ENCODE measurements around the gene BCAS3.

Gene BCAS3

DNA sequence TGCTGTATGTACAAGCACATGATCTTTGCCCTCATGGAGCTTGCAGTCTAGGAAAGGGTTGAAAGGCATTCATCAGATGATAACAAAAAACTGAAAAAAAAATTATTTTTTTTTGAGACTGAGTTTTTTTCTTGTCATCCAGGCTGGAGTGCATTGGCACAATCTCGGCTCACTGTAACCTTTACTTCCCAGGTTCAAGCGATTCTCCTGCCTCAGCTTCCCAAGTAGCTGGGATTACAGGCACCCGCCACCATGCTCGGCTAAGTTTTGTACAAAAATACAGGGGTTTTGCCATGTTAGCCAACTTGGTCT, 38.7 kb upstream of the BCAS3 start:
- no peaks in the 10 kb centered on the region for H3K27me3 ChIP-seq (ENCODE audit: control insufficient read depth, low read length)

DNA sequence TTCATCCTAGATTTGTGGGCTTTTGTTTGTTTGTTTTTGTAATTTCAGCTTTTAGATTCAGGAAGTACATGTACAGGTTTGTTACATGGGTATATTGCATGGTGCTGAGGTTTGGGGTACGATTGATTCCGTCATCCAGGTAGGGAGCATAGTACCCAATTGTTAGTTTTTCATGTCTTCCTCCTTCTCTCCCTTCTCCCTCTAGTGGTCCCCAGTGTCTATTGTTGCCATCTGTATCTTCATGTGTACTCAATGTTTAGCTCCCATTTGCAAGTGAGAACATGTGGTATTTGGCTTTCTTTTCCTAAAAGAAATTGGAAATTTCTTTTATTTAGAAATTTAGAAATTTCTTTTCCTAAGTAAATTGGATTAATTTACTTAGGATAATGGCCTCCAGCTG, 37.1 kb upstream of the BCAS3 start:
- H3K36me3 ChIP-seq (ENCODE audit: control insufficient read depth, low read length), result peaks cover 28% of the 10 kb centered on the region
- no peak overlapping the region for H3K4me3 ChIP-seq (ENCODE audit: low read length)
- H3F3A ChIP-seq (ENCODE audit: control insufficient read depth, insufficient read depth), result peaks cover 11% of the 10 kb centered on the region
- no peak overlapping the region for H3K27ac ChIP-seq (ENCODE audit: low read depth, low read length)
- 0 out of 2 replicates have a peak, but pooled peaks cover 5% of the 10 kb centered on the region for H3K4me1 ChIP-seq (ENCODE audit: control insufficient read depth, low read length)
- peaks cover 4% of the 10 kb centered on the region; the same call in 1 of the 2 replicates for H4K20me1 ChIP-seq (ENCODE audit: control insufficient read depth, insufficient read depth, low read depth, low read length)
- H3K4me2 ChIP-seq (ENCODE audit: low read length), result no peak overlapping the region
- H3K79me2 ChIP-seq (ENCODE audit: control insufficient read depth, low read length), result peaks cover 32% of the 10 kb centered on the region
- TF ChIP-seq, protein P1, sequence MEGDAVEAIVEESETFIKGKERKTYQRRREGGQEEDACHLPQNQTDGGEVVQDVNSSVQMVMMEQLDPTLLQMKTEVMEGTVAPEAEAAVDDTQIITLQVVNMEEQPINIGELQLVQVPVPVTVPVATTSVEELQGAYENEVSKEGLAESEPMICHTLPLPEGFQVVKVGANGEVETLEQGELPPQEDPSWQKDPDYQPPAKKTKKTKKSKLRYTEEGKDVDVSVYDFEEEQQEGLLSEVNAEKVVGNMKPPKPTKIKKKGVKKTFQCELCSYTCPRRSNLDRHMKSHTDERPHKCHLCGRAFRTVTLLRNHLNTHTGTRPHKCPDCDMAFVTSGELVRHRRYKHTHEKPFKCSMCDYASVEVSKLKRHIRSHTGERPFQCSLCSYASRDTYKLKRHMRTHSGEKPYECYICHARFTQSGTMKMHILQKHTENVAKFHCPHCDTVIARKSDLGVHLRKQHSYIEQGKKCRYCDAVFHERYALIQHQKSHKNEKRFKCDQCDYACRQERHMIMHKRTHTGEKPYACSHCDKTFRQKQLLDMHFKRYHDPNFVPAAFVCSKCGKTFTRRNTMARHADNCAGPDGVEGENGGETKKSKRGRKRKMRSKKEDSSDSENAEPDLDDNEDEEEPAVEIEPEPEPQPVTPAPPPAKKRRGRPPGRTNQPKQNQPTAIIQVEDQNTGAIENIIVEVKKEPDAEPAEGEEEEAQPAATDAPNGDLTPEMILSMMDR (IDR thresholded peaks at IDR 0.05; ENCODE audit: low read depth, low read length, poor library complexity, severe bottlenecking), result no peak
- TF ChIP-seq EZH2phosphoT487 (IDR thresholded peaks at IDR 0.05; ENCODE audit: borderline replicate concordance, low read length), result no peak
- no peaks in the 10 kb centered on the region for H3K27me3 ChIP-seq (ENCODE audit: control insufficient read depth, low read length)
- no peaks in the 10 kb centered on the region for H3K9me3 ChIP-seq (ENCODE audit: control insufficient read depth, insufficient read depth, low read length)
- no peaks in the 10 kb centered on the region for H3K9me2 ChIP-seq (replicated peaks; ENCODE audit: control insufficient read depth, low read length)

More for the DNA sequence above, 38.7 kb upstream of the BCAS3 start:
- Histone ChIP-seq H4K20me1 (ENCODE audit: control insufficient read depth, insufficient read depth, low read depth, low read length) (peaks cover 4% of the 10 kb centered on the region; the same call in 1 of the 2 replicates), H3F3A (ENCODE audit: control insufficient read depth, insufficient read depth) (peaks cover 11% of the 10 kb centered on the region), H3K4me1 (ENCODE audit: control insufficient read depth, low read length) (peaks cover 8% of the 10 kb centered on the region), H3K9me2 (replicated peaks; ENCODE audit: control insufficient read depth, low read length) (no peaks in the 10 kb centered on the region), H3K27ac (ENCODE audit: low read depth, low read length) (no peak overlapping the region), H3K4me3 (ENCODE audit: low read length) (no peak overlapping the region), H3K36me3 (ENCODE audit: control insufficient read depth, low read length) (peaks cover 34% of the 10 kb centered on the region), H3K9me3 (ENCODE audit: control insufficient read depth, insufficient read depth, low read length) (no peaks in the 10 kb centered on the region), H3K4me2 (ENCODE audit: low read length) (no peak overlapping the region), H3K79me2 (ENCODE audit: control insufficient read depth, low read length) (peaks cover 33% of the 10 kb centered on the region)
- TF ChIP-seq, protein P1 (IDR thresholded peaks at IDR 0.05; ENCODE audit: low read depth, low read length, poor library complexity, severe bottlenecking), result no peak
- TF ChIP-seq EZH2phosphoT487 (IDR thresholded peaks at IDR 0.05; ENCODE audit: borderline replicate concordance, low read length), result no peak

GRCh38 chr17:60641126-60641525, 36.5 kb upstream of the BCAS3 start:
- Histone ChIP-seq H3K4me2 (ENCODE audit: low read length) (no peak overlapping the region), H3K27me3 (ENCODE audit: control insufficient read depth, low read length) (no peaks in the 10 kb centered on the region), H3F3A (ENCODE audit: control insufficient read depth, insufficient read depth) (peaks cover 11% of the 10 kb centered on the region), H3K79me2 (ENCODE audit: control insufficient read depth, low read length) (peaks cover 32% of the 10 kb centered on the region), H3K36me3 (ENCODE audit: control insufficient read depth, low read length) (peaks cover 25% of the 10 kb centered on the region), H3K9me2 (replicated peaks; ENCODE audit: control insufficient read depth, low read length) (no peaks in the 10 kb centered on the region), H3K9me3 (ENCODE audit: control insufficient read depth, insufficient read depth, low read length) (no peaks in the 10 kb centered on the region), H3K4me1 (ENCODE audit: control insufficient read depth, low read length) (0 out of 2 replicates have a peak, but pooled peaks cover 5% of the 10 kb centered on the region), H3K27ac (ENCODE audit: low read depth, low read length) (no peak overlapping the region), H3K4me3 (ENCODE audit: low read length) (no peak overlapping the region), H4K20me1 (ENCODE audit: control insufficient read depth, insufficient read depth, low read depth, low read length) (peaks cover 4% of the 10 kb centered on the region; the same call in 1 of the 2 replicates)
- TF ChIP-seq, protein P1 (IDR thresholded peaks at IDR 0.05; ENCODE audit: low read depth, low read length, poor library complexity, severe bottlenecking), result no peak
- no peak for TF ChIP-seq EZH2phosphoT487 (IDR thresholded peaks at IDR 0.05; ENCODE audit: borderline replicate concordance, low read length)

Measured in DOHH2 (cell line).